ENCODE data around the gene IWS1. TPM values are rescaled to one million over a fixed set of nuclear protein-coding genes. Genes with fewer than 3 reads are reported as not detected.

The IWS1 gene
- polyA plus RNA-seq, 1 donor, result 53.1 TPM

GRCh38 chr2:127503491-127503890 is 22.8 kb downstream of the IWS1 start:
- H3K27ac ChIP-seq (ENCODE audit: low read length), result no peak overlapping the region
- peaks cover 6% of the 10 kb centered on the region for H3K4me1 ChIP-seq (ENCODE audit: control insufficient read depth, insufficient read depth, low read length)
- H3K36me3 ChIP-seq (ENCODE audit: control insufficient read depth, insufficient read depth, low read length), result peaks cover 49% of the 10 kb centered on the region
- no peaks in the 10 kb centered on the region for H3K9me3 ChIP-seq (ENCODE audit: control insufficient read depth, low read depth, low read length)
- no peaks in the 10 kb centered on the region for H3K27me3 ChIP-seq (ENCODE audit: control insufficient read depth, insufficient read depth, low read length)
- WGBS (ENCODE audit: insufficient coverage, low lambda C conversion rate), result 100% methylated on average over 1 of the region's 2 CpGs
- no peak overlapping the region for H3K4me3 ChIP-seq (ENCODE audit: low read length)
- no peak for DNase-seq

GRCh38 chr2:127498386-127498785 is 27.9 kb downstream of the IWS1 start:
- WGBS (ENCODE audit: insufficient coverage, low lambda C conversion rate), result no CpG with 5 or more reads among the region's 2 CpGs
- H3K27ac ChIP-seq (ENCODE audit: low read length), result no peak overlapping the region
- no peaks in the 10 kb centered on the region for H3K9me3 ChIP-seq (ENCODE audit: control insufficient read depth, low read depth, low read length)
- peaks cover 59% of the 10 kb centered on the region for H3K36me3 ChIP-seq (ENCODE audit: control insufficient read depth, insufficient read depth, low read length)
- no peaks in the 10 kb centered on the region for H3K27me3 ChIP-seq (ENCODE audit: control insufficient read depth, insufficient read depth, low read length)
- no peak for DNase-seq
- no peak overlapping the region for H3K4me3 ChIP-seq (ENCODE audit: low read length)
- no peaks in the 10 kb centered on the region for H3K4me1 ChIP-seq (ENCODE audit: control insufficient read depth, insufficient read depth, low read length)

GRCh38 chr2:127490283-127490682 is 36.0 kb downstream of the IWS1 start:
- 100% methylated on average over 1 of the region's 4 CpGs for WGBS (ENCODE audit: insufficient coverage, low lambda C conversion rate)
- peaks cover 76% of the 10 kb centered on the region for H3K36me3 ChIP-seq (ENCODE audit: control insufficient read depth, insufficient read depth, low read length)

GRCh38 chr2:127486247-127487058 is 39.8 kb downstream of the IWS1 start:
- 100% methylated on average over 2 of the region's 8 CpGs for WGBS (ENCODE audit: insufficient coverage, low lambda C conversion rate)
- Histone ChIP-seq H3K9me3 (ENCODE audit: control insufficient read depth, low read depth, low read length) (no peaks in the 10 kb centered on the region), H3K4me3 (ENCODE audit: low read length) (no peak overlapping the region), H3K36me3 (ENCODE audit: control insufficient read depth, insufficient read depth, low read length) (peaks cover 73% of the 10 kb centered on the region), H3K4me1 (ENCODE audit: control insufficient read depth, insufficient read depth, low read length) (peaks cover 5% of the 10 kb centered on the region), H3K27me3 (ENCODE audit: control insufficient read depth, insufficient read depth, low read length) (no peaks in the 10 kb centered on the region), H3K27ac (ENCODE audit: low read length) (no peak overlapping the region)
- no peak for DNase-seq

More at GRCh38 chr2:127490283-127490682, 36.0 kb downstream of the IWS1 start:
- peak in 1 of 2 donors; percentile 75 for DNase-seq
- Histone ChIP-seq H3K9me3 (ENCODE audit: control insufficient read depth, low read depth, low read length) (no peaks in the 10 kb centered on the region), H3K4me3 (ENCODE audit: low read length) (no peak overlapping the region), H3K4me1 (ENCODE audit: control insufficient read depth, insufficient read depth, low read length) (peaks cover 5% of the 10 kb centered on the region), H3K27me3 (ENCODE audit: control insufficient read depth, insufficient read depth, low read length) (no peaks in the 10 kb centered on the region), H3K27ac (ENCODE audit: low read length) (peak overlapping the region; percentile 65)

GRCh38 chr2:127485694-127486071 is 40.6 kb downstream of the IWS1 start:
- Histone ChIP-seq H3K27ac (ENCODE audit: low read length) (no peak overlapping the region), H3K36me3 (ENCODE audit: control insufficient read depth, insufficient read depth, low read length) (peaks cover 74% of the 10 kb centered on the region), H3K4me1 (ENCODE audit: control insufficient read depth, insufficient read depth, low read length) (peaks cover 5% of the 10 kb centered on the region), H3K27me3 (ENCODE audit: control insufficient read depth, insufficient read depth, low read length) (no peaks in the 10 kb centered on the region), H3K9me3 (ENCODE audit: control insufficient read depth, low read depth, low read length) (no peaks in the 10 kb centered on the region), H3K4me3 (ENCODE audit: low read length) (no peak overlapping the region)
- WGBS (ENCODE audit: insufficient coverage, low lambda C conversion rate), result no CpG with 5 or more reads among the region's 5 CpGs
- DNase-seq, result no peak

- H3K36me3 ChIP-seq (ENCODE audit: control insufficient read depth, insufficient read depth, low read length), result peaks cover 74% of the 10 kb centered on the region
- no peaks in the 10 kb centered on the region for H3K27me3 ChIP-seq (ENCODE audit: control insufficient read depth, insufficient read depth, low read length)
- no peak overlapping the region for H3K4me3 ChIP-seq (ENCODE audit: low read length)
- H3K4me1 ChIP-seq (ENCODE audit: control insufficient read depth, insufficient read depth, low read length), result peaks cover under 1% of the 10 kb centered on the region
- DNase-seq, result no peak
- 87% methylated on average over 4 of the region's 5 CpGs for whole genome bisulfite sequencing (ENCODE audit: insufficient coverage, low lambda C conversion rate)
- no peaks in the 10 kb centered on the region for H3K9me3 ChIP-seq (ENCODE audit: control insufficient read depth, low read depth, low read length)
- H3K27ac ChIP-seq (ENCODE audit: low read length), result no peak overlapping the region
These were observed 41.1 kb downstream of the IWS1 start for GRCh38 chr2:127485051-127485693.

- Histone ChIP-seq H3K36me3 (ENCODE audit: control insufficient read depth, insufficient read depth, low read length) (peaks cover 49% of the 10 kb centered on the region), H3K4me3 (ENCODE audit: low read length) (no peak overlapping the region), H3K27me3 (ENCODE audit: control insufficient read depth, insufficient read depth, low read length) (no peaks in the 10 kb centered on the region), H3K4me1 (ENCODE audit: control insufficient read depth, insufficient read depth, low read length) (no peaks in the 10 kb centered on the region), H3K27ac (ENCODE audit: low read length) (no peak overlapping the region), H3K9me3 (ENCODE audit: control insufficient read depth, low read depth, low read length) (no peaks in the 10 kb centered on the region)
- no CpG with 5 or more reads among the region's 2 CpGs for WGBS (ENCODE audit: insufficient coverage, low lambda C conversion rate)
- DNase-seq, result no peak
These were observed 44.3 kb downstream of the IWS1 start for GRCh38 chr2:127482031-127482430.

GRCh38 chr2:127479866-127480743 is 46.2 kb downstream of the IWS1 start:
- no peak overlapping the region for H3K4me3 ChIP-seq (ENCODE audit: low read length)
- no CpG with 5 or more reads among the region's 8 CpGs for WGBS (ENCODE audit: insufficient coverage, low lambda C conversion rate)
- H3K4me1 ChIP-seq (ENCODE audit: control insufficient read depth, insufficient read depth, low read length), result no peaks in the 10 kb centered on the region
- H3K27me3 ChIP-seq (ENCODE audit: control insufficient read depth, insufficient read depth, low read length), result no peaks in the 10 kb centered on the region
- no peak for DNase-seq
- no peak overlapping the region for H3K27ac ChIP-seq (ENCODE audit: low read length)
- no peaks in the 10 kb centered on the region for H3K9me3 ChIP-seq (ENCODE audit: control insufficient read depth, low read depth, low read length)
- H3K36me3 ChIP-seq (ENCODE audit: control insufficient read depth, insufficient read depth, low read length), result peaks cover 31% of the 10 kb centered on the region

GRCh38 chr2:127479219-127479825 is 47.0 kb downstream of the IWS1 start:
- H3K27ac ChIP-seq (ENCODE audit: low read length), result no peak overlapping the region
- H3K4me1 ChIP-seq (ENCODE audit: control insufficient read depth, insufficient read depth, low read length), result no peaks in the 10 kb centered on the region
- no peaks in the 10 kb centered on the region for H3K27me3 ChIP-seq (ENCODE audit: control insufficient read depth, insufficient read depth, low read length)
- DNase-seq, result peak in 1 of 2 donors; percentile 62
- H3K9me3 ChIP-seq (ENCODE audit: control insufficient read depth, low read depth, low read length), result no peaks in the 10 kb centered on the region
- H3K36me3 ChIP-seq (ENCODE audit: control insufficient read depth, insufficient read depth, low read length), result peaks cover 25% of the 10 kb centered on the region
- 90% methylated on average over 2 of the region's 5 CpGs for WGBS (ENCODE audit: insufficient coverage, low lambda C conversion rate)
- H3K4me3 ChIP-seq (ENCODE audit: low read length), result no peak overlapping the region

GRCh38 chr2:127475788-127476187 is 50.5 kb downstream of the IWS1 start:
- WGBS (ENCODE audit: insufficient coverage, low lambda C conversion rate), result 100% methylated on average over 2 of the region's 2 CpGs
- Histone ChIP-seq H3K4me3 (ENCODE audit: low read length) (no peak overlapping the region), H3K36me3 (ENCODE audit: control insufficient read depth, insufficient read depth, low read length) (peaks cover 5% of the 10 kb centered on the region), H3K4me1 (ENCODE audit: control insufficient read depth, insufficient read depth, low read length) (peaks cover 10% of the 10 kb centered on the region), H3K9me3 (ENCODE audit: control insufficient read depth, low read depth, low read length) (no peaks in the 10 kb centered on the region), H3K27ac (ENCODE audit: low read length) (no peak overlapping the region), H3K27me3 (ENCODE audit: control insufficient read depth, insufficient read depth, low read length) (no peaks in the 10 kb centered on the region)
- no peak for DNase-seq

All from large intestine (tissue), 3 donors.